ENCODE data around the gene HEATR5A. TPM values are rescaled to one million over a fixed set of nuclear protein-coding genes. Genes with fewer than 3 reads are reported as not detected.
"Not testable (repeated sequence)": the region's sequence is repeated elsewhere in the genome, so short reads cannot be mapped to it uniquely, and the experiment has no call there.

Gene HEATR5A
- polyA plus RNA-seq, 1 donor (not counting 4 experiments of a cell fraction or from before 2014, with no cell fraction given) = 16.7 TPM

DNA sequence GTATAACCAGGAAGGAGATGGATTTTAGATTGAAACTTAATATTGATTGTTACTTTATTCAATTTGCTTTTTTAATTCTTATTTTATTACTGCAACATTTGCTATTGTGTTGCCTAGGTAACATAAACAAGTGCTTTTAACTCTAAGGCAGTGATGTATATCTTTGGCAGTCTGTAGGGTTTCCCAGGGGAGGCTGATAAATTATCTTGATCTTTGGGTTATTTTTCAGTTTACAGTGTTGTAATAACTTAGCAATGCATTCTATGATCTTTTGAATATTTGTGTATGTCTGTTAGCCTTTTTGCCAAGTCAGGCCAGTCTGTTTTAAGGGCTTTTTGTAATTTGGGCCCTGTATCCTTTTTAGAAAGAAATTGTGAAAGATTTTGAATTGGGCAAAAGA lies 44.8 kb upstream of the HEATR5A start:
- no peak for FAIRE-seq
- H3K9ac ChIP-seq (ENCODE audit: control insufficient read depth, extremely low read depth, insufficient read depth, low read length) = no peak overlapping the region
- no peak overlapping the region for H3K4me2 ChIP-seq (ENCODE audit: control insufficient read depth, extremely low read depth, insufficient read depth, low read depth, low read length)
- DNase-seq (ENCODE audit: low read depth, low spot score) = no peak
- TF ChIP-seq EZH2 (IDR thresholded peaks at IDR 0.05; ENCODE audit: low read length) = no peak
- TF ChIP-seq, protein P1, sequence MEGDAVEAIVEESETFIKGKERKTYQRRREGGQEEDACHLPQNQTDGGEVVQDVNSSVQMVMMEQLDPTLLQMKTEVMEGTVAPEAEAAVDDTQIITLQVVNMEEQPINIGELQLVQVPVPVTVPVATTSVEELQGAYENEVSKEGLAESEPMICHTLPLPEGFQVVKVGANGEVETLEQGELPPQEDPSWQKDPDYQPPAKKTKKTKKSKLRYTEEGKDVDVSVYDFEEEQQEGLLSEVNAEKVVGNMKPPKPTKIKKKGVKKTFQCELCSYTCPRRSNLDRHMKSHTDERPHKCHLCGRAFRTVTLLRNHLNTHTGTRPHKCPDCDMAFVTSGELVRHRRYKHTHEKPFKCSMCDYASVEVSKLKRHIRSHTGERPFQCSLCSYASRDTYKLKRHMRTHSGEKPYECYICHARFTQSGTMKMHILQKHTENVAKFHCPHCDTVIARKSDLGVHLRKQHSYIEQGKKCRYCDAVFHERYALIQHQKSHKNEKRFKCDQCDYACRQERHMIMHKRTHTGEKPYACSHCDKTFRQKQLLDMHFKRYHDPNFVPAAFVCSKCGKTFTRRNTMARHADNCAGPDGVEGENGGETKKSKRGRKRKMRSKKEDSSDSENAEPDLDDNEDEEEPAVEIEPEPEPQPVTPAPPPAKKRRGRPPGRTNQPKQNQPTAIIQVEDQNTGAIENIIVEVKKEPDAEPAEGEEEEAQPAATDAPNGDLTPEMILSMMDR (optimal IDR thresholded peaks at IDR 0.05 in 1 of 3, IDR thresholded peaks at IDR 0.05 in 1 of 3, conservative IDR thresholded peaks at IDR 0.05 in 1 of 3; ENCODE audit: extremely low read depth in 1 of 3, insufficient read depth in 2 of 3, low read length in 3 of 3) = no peak
- H2AFZ ChIP-seq (ENCODE audit: control insufficient read depth, low read length) = no peak overlapping the region
- no peaks in the 10 kb centered on the region for H3K9me1 ChIP-seq (ENCODE audit: control insufficient read depth, extremely low read depth, insufficient read depth, low read length)
- H3K4me3 ChIP-seq (ENCODE audit: control insufficient read depth in 2 of 3, extremely low read depth in 1 of 3, insufficient read depth in 2 of 3, low read depth in 1 of 3, low read length in 3 of 3) = no peak overlapping the region
- no peaks in the 10 kb centered on the region for H4K20me1 ChIP-seq (ENCODE audit: control insufficient read depth, extremely low read depth, insufficient read depth, low read length)
- no peaks in the 10 kb centered on the region for H3K9me3 ChIP-seq (ENCODE audit: control insufficient read depth, low read depth, low read length)
- dilution Hi-C loops (cut with MboI; ENCODE audit: extremely low pct_ligation_motif_present, low sequenced_read_pairs) = no loop called here
- no peaks in the 10 kb centered on the region for H3K27me3 ChIP-seq (ENCODE audit: control insufficient read depth, extremely low read depth, insufficient read depth, low read length)
- H3K79me2 ChIP-seq (ENCODE audit: control insufficient read depth, insufficient read depth, low read length) = no peaks in the 10 kb centered on the region
- H3K4me1 ChIP-seq (ENCODE audit: control insufficient read depth, extremely low read depth, insufficient read depth, low read length) = peaks cover 15% of the 10 kb centered on the region
- H3K27ac ChIP-seq (ENCODE audit: control insufficient read depth, insufficient read depth, low read length) = no peak overlapping the region
- no peaks in the 10 kb centered on the region for H3K36me3 ChIP-seq (ENCODE audit: control insufficient read depth in 2 of 2, extremely low read depth in 1 of 2, insufficient read depth in 2 of 2, low read length in 2 of 2)

- H3K79me2 ChIP-seq (ENCODE audit: control insufficient read depth, insufficient read depth, low read length); H2AFZ ChIP-seq (ENCODE audit: control insufficient read depth, low read length); dilution Hi-C loops (cut with MboI; ENCODE audit: extremely low pct_ligation_motif_present, low sequenced_read_pairs); H3K9me1 ChIP-seq (ENCODE audit: control insufficient read depth, extremely low read depth, insufficient read depth, low read length); H3K9ac ChIP-seq (ENCODE audit: control insufficient read depth, extremely low read depth, insufficient read depth, low read length); H3K4me3 ChIP-seq (ENCODE audit: control insufficient read depth in 2 of 3, extremely low read depth in 1 of 3, insufficient read depth in 2 of 3, low read depth in 1 of 3, low read length in 3 of 3); H3K27me3 ChIP-seq (ENCODE audit: control insufficient read depth, extremely low read depth, insufficient read depth, low read length); FAIRE-seq; H3K9me3 ChIP-seq (ENCODE audit: control insufficient read depth, low read depth, low read length); H4K20me1 ChIP-seq (ENCODE audit: control insufficient read depth, extremely low read depth, insufficient read depth, low read length); H3K36me3 ChIP-seq (ENCODE audit: control insufficient read depth in 2 of 2, extremely low read depth in 1 of 2, insufficient read depth in 2 of 2, low read length in 2 of 2): not testable (repeated sequence)
- DNase-seq (ENCODE audit: low read depth, low spot score) = peak; percentile 35
- H3K27ac ChIP-seq (ENCODE audit: control insufficient read depth, insufficient read depth, low read length) = peak overlapping the region; percentile 5
- peak overlapping the region; percentile 15 for H3K4me2 ChIP-seq (ENCODE audit: control insufficient read depth, extremely low read depth, insufficient read depth, low read depth, low read length)
- H3K4me1 ChIP-seq (ENCODE audit: control insufficient read depth, extremely low read depth, insufficient read depth, low read length) = peaks cover 19% of the 10 kb centered on the region
These were observed 42.1 kb upstream of the HEATR5A start for GRCh38 chr14:31462450-31462849.

DNA sequence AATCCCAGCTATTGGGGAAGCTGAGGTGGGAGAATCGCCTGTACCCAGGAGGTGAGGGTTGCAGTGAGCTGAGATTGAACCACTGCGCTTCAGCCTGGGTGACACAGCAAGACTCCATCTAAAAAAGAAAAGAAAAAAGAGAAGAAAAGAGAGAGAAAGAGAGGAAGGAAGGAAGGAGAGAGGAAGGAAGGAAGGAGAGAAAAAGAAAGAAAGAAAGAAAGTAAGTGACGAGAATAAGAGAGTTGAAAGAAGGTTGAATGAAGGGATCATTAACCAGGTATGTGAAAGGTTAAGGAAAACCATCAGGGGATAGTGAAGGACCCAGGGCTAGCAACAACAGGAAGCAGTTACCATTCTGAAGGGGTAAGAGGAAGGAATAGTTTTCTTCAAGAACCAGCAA lies 41.2 kb upstream of the HEATR5A start:
- dilution Hi-C loops (cut with MboI; ENCODE audit: extremely low pct_ligation_motif_present, low sequenced_read_pairs) = no loop called here
- no peak overlapping the region for H3K27ac ChIP-seq (ENCODE audit: control insufficient read depth, insufficient read depth, low read length)

More for the DNA sequence above, 41.2 kb upstream of the HEATR5A start:
- Histone ChIP-seq H3K4me1 (ENCODE audit: control insufficient read depth, extremely low read depth, insufficient read depth, low read length) (peaks cover 19% of the 10 kb centered on the region), H3K27me3 (ENCODE audit: control insufficient read depth, extremely low read depth, insufficient read depth, low read length) (no peaks in the 10 kb centered on the region), H3K4me2 (ENCODE audit: control insufficient read depth, extremely low read depth, insufficient read depth, low read depth, low read length) (peak overlapping the region; percentile 39), H3K9me1 (ENCODE audit: control insufficient read depth, extremely low read depth, insufficient read depth, low read length) (no peaks in the 10 kb centered on the region), H3K9ac (ENCODE audit: control insufficient read depth, extremely low read depth, insufficient read depth, low read length) (no peak overlapping the region), H3K79me2 (ENCODE audit: control insufficient read depth, insufficient read depth, low read length) (peaks cover 6% of the 10 kb centered on the region), H2AFZ (ENCODE audit: control insufficient read depth, low read length) (peak overlapping the region; percentile 63), H3K4me3 (ENCODE audit: control insufficient read depth in 2 of 3, extremely low read depth in 1 of 3, insufficient read depth in 2 of 3, low read depth in 1 of 3, low read length in 3 of 3) (no peak overlapping the region), H3K36me3 (ENCODE audit: control insufficient read depth in 2 of 2, extremely low read depth in 1 of 2, insufficient read depth in 2 of 2, low read length in 2 of 2) (no peaks in the 10 kb centered on the region), H4K20me1 (ENCODE audit: control insufficient read depth, extremely low read depth, insufficient read depth, low read length) (no peaks in the 10 kb centered on the region), H3K9me3 (ENCODE audit: control insufficient read depth, low read depth, low read length) (no peaks in the 10 kb centered on the region)
- no peak for FAIRE-seq
- DNase-seq (ENCODE audit: low read depth, low spot score) = no peak
- no peak for TF ChIP-seq EZH2 (IDR thresholded peaks at IDR 0.05; ENCODE audit: low read length)
- TF ChIP-seq, protein P1 (optimal IDR thresholded peaks at IDR 0.05 in 1 of 3, IDR thresholded peaks at IDR 0.05 in 1 of 3, conservative IDR thresholded peaks at IDR 0.05 in 1 of 3; ENCODE audit: extremely low read depth in 1 of 3, insufficient read depth in 2 of 3, low read length in 3 of 3) = no peak

Data from keratinocyte (primary cell).